GM19455 (cell line): ENCODE data around the gene CCDC88A.
"Not testable (repeated sequence)": the region's sequence is repeated elsewhere in the genome, so short reads cannot be mapped to it uniquely, and the experiment has no call there.

Experiments used
- ATAC-seq: cut with Tn5 transposase; IDR thresholded peaks from one replicate; pipeline ENCODE4 v1.9.1; 2021; ENCODE audit not compliant: unreplicated experiment

The CCDC88A gene

DNA sequence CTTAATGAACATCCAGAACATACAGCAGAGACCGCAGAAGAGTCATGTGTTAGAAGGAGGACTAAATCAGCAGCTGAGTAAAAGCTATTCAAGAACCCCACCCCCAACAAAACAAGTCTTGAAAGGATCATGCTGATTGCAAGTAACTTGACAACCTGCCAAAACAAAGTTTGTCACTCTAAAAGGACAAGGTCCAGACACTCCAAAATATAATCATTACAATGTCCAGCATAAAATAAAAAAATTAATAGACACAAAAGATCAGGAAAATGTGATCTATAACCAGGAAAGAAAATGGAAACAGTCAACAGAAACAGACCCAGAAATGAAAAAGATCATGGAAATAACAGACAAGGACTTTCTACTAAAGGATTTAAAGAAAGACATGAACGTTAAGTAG is 28.5 kb downstream of the CCDC88A start:
- no peak for ATAC-seq

DNA sequence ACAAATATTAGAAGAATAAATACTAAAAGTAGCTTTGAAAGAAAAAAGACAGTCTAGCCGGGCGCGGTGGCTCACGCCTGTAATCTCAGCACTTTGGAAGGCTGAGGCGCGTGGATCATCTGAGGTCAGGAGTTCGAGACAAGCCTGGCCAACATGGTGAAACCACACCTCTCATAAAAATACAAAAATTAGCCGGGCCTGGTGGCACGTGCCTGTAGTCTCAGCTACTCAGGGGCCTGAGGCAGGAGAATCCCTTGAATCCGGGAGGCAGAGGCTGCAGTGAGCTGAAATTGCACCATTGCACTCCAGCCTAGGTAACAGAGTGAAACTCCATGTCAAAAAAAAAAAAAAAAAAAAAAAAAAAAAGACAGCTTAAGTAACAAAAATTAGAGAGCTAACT is 34.1 kb downstream of the CCDC88A start:
- not testable (repeated sequence) for ATAC-seq

DNA sequence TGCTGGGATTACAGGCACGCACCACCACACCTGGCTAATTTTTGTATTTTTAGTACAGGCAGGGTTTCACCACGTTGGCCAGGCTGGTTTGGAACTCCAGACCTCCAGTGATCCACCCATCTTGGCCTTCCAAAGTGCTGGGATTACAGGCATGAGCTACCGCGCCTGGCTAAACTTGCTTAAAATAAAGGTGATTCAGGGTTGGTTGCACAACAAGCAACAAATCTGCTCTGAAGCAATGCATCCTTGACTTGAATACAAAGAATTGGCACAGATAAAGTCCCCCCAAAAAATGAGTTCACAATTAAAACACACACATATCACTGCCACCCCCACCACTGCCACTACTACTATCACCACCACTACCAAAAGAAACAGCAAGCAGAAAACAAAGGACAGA is 34.9 kb downstream of the CCDC88A start:
- no peak for ATAC-seq

DNA sequence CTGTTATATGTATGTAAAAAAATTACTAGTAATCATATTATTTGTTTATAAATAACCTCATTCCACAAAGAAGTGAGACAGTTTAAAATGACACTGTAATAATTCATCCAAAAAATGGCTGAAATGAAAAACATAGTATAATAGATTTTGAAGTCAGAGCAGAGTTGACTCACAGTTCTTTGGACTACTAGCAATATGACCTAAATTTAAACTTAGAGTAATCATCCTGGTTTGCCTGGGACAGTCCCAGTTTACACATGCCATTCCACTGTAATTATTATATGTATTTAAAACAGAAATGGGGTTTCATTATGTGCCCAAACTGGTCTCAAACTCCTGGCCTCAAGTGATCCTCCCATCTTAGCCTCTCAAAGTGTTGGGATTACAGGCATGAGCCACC is 48.3 kb downstream of the CCDC88A start:
- ATAC-seq: no peak

DNA sequence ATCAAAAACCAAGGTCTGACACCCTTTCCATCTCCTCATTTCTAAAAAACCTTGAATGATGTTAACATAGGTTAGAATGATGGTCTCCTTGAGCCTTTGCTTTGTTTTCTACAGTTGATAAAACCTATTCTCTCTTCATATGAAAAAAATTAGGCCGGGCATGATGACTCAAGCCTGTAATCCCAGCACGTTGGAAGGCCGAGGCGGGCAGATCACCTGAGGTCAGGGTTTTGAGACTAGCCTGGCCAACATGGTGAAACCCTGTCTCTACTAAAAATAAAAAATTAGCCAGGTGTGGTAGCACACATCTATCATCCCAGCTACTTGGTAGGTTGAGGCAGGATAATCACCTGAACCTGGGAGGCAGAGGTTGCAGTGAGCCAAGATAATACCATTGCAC is 49.4 kb downstream of the CCDC88A start:
- no peak for ATAC-seq

DNA sequence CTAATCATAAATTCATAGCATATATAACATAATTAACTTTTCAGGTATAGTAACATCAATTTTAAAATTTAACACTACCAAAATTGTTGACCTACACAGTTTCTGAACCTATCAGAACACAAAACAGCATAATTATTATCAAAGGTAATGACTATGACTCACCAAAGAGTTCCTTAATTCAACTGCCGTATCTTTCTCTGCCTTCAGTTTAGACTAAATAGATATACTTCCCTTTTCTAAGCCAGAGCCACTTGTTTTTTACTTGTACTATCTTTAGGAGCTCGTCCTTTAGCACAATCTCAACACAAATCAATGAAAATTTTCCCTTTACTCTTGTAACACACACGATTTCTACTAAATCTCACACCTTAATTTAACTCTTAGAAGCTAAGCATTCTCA is 54.4 kb downstream of the CCDC88A start:
- ATAC-seq: no peak

DNA sequence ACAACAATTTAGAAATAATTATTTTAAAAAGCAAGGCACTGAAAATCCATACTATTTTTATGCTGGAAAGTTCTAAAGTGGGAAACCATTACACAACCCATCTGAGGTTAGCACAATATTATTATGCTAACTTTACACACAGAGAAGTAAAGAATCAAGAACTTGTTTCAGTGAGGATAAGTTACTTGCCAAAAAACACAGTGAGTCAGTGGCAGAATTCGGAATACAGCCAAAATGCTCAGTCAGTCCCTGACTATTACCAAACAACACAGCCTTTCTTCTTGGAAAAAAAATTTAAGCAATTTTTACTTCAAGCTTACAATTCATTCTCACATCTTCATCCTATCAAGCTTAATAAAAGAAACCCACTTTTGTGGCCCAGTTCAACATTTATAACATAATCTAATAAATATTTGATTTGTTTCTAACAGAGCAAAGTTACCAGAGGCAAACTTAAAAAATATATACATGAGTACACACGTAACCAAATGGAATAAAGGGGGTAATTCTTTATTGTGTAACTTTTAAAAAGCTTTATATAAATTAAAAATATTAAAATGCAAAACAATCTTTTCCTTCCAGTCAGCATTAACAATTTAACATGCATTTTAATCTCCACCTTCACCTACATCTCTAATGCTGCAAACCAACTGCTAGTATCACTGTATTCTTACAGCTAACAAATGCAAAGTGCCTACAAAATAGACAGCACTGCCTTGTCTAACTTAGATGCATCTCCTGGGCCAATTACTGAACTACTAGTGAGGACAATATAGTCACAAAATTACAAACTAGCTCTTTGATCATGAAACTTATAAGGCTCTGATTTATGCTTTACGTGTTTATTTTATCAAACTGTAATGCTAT is 55.2 kb downstream of the CCDC88A start:
- ATAC-seq: no peak

DNA sequence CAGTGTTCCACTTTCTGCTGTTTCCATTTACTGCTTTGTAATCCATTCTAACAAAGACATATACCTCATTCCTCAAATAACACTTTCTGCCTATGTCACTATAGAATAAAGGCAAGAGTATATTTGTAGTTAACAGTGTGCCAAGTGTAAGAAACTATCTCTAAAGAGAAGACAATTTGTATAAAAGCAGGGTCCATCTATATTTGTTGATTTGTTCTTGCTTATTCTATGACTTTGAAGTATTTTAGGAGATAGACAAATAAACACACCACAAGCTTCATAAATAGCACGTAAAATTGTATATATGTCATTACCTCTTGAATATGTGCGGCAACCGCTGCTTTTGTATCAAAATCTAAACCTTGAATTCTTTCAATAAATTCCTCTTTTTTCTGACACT is 56.0 kb downstream of the CCDC88A start:
- no peak for ATAC-seq

DNA sequence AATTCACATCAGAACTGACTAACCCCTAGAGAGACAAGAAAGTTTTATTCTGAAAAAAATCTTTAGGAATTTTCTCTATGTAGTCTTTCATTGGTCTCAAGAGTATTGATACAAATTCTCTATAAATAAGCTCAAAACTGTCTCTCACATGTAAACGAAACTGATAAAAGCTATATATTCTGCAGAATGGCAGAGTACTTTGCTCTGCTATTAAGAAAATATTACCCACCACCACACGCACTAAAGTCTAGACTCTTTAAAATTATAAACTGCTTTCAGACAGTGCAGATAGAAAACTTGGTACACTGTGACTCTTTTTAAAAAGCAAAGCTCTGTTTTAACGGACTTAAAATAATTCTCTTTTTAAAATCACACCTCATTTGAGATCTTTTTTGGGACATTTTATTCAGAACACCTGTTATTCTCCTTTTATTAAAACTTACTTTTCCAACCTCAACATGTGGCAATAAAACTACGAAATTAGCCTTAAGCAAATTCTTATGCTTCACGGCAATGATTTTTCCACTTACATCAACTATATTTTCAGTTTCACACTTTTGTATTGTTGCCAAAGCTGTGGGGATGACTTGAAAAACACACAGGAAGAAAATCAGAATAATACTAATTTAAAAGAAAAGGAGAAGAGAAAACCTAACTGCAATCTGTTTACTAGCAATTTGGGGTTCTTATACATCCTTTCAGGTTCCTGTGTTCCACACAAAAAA is 58.0 kb downstream of the CCDC88A start:
- no peak for ATAC-seq

DNA sequence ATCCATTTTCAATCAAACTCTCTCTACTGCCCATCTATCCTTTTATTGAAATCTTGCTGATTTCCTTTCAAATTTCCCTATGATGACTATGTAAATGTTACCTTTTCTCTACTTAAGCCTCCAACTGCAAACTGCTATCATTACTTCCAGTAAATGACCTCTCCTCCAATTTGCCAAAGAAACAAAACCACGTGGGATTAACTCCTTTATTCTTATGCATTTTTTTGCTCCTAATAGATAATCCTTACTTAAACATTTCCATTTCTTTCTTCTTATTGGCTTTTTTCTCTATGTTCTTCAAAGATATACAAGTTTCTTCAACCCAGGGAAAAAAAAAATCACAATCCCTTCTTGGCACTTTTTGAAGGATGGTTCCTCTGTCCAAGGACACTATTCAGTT is 61.2 kb downstream of the CCDC88A start:
- no peak for ATAC-seq

DNA sequence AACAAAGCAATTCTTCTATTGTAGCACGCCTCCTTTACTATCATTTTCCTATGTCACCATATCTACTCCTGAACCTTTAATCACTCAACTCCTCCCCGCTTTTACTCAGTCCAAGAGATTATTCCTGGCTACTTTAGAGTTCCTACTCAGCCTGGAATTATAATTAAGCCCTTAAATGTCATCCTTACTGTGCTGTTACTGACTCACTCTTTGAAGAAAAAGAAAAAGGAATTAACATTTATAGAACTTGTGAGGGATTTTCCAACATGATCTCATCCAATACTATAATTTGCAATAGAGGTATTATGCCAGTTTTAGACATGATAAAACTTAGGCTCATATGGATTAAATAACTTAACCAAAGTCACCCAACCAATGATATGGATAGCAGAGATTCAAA is 61.7 kb downstream of the CCDC88A start:
- no peak for ATAC-seq

DNA sequence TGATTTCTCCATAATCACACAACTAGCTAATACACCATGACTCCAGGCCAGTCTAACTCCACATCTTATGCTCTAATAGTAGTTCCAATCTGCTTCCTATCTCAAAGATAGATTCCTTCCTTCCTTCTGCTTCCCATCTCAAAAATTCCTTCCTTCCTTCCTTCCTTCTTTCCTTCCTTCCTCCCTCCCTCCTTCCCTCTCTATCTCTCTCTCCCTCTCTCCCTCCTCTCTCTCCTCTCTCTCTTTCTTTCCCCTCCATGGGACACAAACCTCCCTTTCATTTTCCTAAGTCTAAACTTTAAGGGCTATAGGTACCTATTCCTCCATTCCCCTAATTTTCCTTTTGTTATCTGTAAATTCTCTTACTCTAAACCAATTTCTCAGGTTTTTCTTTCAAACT is 62.5 kb downstream of the CCDC88A start:
- no peak for ATAC-seq

DNA sequence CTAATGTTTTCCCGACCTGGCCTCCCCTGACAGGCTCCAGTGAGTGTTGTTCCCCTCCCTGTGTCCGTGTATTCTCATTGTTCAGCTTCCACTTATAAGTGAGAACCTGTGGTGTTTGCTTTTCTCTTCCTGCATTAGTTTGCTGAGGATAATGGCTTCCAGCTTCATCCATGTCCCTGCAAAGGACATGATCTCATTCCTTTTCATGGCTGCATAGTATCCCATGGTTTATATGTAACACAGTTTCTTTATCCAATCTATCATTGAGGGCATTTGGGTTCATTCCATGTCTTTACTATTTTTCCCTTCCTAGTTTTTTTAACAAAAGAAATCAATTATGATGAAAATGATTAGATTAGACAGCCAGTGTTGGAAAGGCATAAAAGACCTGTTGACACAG is 63.5 kb downstream of the CCDC88A start:
- not testable (repeated sequence) for ATAC-seq

DNA sequence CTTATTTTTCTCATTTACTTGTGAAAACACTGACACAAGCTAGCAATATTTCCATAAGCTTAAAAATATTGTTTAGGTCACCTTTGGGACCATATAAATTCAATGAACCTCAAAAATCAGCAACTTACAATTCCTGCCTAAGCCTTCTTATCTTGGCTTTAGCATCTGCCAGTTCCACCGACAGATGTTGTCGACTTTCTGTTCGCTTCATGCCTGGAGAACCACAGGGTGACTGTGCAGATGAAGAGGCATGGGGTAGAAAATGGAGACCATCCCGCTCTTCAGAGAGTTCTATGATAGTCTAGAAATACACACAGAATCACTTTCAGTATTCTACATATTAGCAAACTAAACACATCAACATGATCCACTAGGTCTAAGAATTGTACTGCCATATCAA is 64.2 kb downstream of the CCDC88A start:
- ATAC-seq: no peak

DNA sequence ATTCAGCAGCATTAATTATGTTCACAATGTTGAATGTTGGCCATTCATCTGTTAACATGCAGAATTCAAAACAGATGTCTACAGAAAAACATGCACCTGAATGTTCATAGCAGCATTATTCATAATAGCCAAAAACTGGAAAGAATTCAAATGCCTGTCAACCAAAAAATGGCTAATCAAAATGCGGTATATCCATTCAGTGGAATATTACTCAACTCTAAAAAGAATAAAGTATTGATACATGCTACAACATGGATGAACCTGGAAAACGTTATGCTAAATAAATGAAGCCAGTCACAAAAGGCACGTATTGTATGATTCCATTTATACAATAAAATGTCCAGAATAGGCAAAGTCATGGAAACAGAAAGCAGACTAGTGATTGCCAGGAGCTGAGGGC is 68.0 kb downstream of the CCDC88A start:
- ATAC-seq: no peak

DNA sequence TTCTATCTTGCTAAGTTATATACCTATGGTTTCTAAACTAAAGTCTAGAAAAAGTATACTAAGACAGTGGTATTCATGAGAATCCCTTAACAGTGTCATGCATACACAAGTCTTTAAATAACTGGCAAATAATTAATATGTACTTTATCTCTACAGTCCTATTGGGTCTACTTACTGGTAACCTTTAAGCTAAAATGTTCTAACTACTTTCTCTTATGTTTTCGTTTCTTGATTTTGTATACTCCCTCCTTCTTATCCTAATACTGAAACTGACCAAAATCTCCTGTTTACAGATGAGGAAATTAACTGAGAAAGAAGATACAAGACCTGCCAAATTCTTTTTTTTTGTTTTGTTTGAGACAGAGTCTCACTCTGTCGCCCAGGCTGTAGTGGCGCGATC is 74.6 kb downstream of the CCDC88A start:
- no peak for ATAC-seq

DNA sequence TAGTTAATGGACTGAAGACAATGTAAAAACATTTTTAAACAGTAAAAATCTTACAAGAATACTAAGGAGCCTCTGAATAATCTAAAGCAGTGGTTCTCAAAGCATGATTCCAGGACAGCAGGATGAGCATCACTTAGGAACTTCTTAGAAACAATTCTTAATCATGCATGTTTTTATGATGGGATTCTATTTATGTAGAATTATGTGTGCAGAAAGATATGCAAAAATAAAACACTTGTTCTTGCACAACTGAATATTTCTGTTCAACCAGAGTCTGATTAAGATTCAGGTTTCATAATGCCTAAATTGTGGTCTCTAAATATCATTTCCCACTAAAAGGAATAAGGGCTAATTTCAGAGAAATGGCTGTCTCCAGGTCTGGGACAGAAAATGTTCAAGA is 81.4 kb downstream of the CCDC88A start:
- no peak for ATAC-seq

DNA sequence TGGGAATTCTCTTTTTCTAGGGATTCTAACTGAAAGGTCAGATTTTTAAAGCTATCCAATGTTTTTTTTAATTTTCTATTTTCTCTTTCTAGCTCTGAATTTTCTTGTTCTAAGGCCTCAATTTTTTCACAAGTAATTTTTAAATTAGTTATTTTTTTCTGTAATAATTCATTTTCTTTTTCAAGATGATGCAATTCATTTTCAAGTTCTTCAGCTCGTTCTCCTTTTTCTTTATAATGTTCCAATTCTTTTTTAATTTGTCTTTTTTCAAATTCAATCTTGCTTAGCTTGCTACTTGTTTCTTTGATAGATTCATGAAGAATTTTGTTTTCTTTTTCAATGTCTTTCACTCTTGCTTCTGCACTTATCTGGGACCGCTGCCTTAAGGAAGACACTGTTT is 84.9 kb downstream of the CCDC88A start:
- ATAC-seq: no peak

DNA sequence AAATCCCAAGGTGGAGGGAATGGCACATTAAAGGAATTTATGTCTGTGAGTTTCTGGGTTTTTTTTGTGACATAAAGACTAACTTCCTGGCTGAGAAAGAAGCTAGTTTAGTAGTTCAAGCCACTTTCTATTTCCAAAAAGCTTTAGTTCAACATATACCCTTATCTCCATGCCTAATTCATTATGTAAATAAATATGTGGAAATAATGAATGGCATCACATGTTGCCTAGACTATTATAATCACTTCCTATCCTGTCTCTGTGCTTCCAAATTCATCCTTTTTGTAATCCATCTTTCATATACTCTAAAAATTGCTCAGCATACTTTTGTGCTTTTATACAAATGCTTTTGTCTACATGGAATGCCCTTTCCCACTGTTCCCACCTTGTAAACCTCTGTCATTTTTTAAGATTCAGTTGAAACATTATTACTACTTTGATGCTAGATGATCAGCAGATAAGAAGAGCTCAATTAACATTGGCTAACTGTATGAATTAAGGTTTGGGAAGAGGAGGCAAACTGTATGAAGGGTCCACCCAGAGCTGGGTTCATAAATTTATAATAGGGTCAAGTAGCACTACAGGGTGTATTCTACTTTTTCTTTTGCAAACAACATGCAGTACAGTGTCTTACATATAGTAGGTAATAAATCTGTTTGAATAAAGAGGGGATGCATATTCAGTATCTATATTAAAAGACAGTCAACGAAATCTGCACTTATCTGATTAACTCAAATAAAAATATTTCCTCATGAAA is 88.9 kb downstream of the CCDC88A start:
- ATAC-seq: no peak

DNA sequence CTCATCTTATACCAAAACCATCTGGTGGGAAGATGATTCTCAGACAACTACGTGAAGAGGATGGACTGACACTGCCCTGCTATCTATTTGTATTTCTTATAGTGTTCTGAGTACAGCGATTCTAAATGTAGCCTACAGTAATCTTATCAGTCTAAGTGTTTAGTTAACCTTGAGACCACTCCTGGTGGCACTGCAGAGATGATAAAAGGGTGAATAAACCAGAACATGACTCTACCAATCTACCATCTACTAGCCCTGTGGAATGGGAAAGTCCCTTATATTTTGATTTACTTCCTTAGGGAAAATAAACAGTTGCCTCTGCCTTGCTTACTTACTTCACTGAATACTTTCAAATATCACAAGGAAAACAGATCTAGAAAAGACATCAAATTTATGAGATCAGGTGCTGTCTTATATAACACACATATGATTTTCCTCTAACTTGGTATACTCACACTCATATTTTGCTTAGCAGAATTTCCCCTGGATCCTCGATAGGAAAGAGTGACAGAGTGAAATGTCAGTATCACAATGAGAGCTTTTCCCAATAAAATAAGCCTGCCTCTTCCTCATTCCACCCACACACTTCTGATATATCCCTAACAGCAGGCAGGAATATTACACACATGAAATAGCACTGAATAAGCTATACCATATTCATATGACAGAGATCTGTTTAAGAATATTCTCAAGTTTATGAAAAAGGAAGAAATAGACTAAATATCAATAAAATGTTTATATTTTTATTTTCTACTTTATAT is 92.0 kb downstream of the CCDC88A start:
- ATAC-seq: no peak

DNA sequence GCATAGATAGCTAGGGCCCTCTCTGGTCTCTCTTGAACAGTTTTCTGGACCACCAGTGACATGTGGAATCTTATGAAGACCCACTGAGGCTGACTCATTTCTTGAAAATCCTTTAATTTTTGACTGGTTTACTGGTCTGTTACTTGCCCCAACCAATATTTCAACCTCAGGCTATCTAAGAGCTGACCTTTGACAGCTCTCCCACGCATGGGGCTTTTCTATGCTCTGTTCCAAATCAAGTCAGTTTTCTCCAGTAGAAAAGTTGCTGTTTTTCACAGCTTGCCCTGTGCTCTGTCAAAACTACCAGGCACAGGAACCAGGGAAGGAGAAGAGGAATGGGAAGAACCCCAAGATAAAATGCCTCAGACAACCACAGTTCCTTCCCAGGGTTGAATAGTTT is 104.7 kb downstream of the CCDC88A start:
- no peak for ATAC-seq
